ENCODE results near the gene ASB1.

ASB1 gene

GRCh38 chr2:238408615-238409340 lies 17.9 kb upstream of the ASB1 start:
- TF ChIP-seq CTCF (IDR thresholded peaks at IDR 0.05; ENCODE audit: control insufficient read depth, extremely low read depth, insufficient read depth) = no peak
- DNase-seq (ENCODE audit: low read depth) = no peak
- no peak overlapping the region for H3K4me3 ChIP-seq (ENCODE audit: low read depth, low read length)

DNA sequence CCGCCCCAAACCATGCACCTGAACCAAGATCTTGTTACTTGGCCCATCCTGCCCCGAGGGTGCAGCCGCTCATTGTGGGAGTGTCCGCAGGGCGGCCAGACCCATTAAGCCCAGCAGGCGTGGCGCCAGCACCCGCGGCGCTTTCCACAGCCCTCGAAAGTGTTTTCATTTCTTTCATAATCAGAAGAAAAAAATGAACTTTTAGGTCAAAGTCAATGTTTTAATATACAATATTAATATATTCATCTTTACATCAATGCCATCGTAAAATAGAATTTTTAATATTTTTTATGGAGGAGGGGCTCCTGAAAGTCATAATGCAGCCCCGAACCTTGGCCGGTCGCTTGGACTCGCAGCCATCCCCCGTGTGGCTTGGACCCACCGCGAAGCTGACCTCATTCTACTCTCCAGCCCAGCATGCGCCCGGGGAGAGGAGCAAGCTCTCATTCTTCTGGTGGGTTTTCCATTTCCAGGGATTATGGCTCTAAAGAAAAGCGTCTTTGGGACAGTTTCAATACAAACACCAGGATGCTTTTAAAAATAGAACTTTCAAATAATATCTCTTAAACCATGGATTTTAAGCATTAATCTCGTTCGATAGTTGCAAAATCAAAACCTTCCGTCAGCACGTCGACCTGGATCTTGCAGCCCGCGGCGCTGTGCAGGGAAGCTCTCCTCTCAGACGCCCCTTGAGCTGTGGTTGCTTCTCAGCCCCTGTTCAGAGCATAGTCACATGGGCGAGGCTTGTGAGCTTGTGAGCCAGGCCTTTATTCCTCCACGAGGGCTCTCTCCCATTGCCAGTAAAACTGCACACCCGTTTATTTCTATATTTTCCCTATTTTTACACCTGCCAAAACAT lies 17.2 kb upstream of the ASB1 start:
- no peak overlapping the region for H3K4me3 ChIP-seq (ENCODE audit: low read depth, low read length)
- no peak for TF ChIP-seq CTCF (IDR thresholded peaks at IDR 0.05; ENCODE audit: control insufficient read depth, extremely low read depth, insufficient read depth)
- no peak for DNase-seq (ENCODE audit: low read depth)

DNA sequence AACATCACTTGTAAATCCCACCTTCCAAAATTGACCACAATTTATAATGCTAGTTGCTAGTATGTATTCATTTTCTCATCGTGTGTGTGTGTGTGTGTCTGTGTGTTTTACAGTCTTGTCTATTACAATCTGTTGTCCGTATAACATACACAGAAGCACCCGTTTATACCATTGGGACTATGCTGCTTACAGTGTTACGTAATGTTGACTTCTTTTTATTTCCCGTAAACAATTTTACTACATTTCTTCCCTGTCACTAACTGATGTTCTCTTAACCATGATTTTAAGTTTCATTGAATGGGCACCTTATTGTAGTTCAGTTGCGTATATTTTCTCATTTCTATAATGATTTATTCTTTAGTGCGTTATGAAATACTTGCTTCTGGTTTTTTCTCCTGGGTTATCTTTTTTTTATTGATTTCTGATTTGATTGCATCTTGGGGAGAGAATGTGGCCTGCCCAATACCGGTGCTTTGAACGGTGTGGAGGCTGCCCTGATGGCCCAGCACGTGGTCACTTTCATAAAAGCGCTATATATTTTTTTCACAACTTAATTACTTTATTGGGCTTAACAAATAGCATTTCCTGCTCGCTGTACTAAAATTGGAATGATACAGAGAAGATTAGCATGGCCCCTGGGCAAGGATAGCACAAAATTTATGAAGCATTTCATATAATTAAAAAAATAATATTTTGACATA lies 14.5 kb upstream of the ASB1 start:
- no peak for DNase-seq (ENCODE audit: low read depth)
- TF ChIP-seq CTCF (IDR thresholded peaks at IDR 0.05; ENCODE audit: control insufficient read depth, extremely low read depth, insufficient read depth) = no peak
- no peak overlapping the region for H3K4me3 ChIP-seq (ENCODE audit: low read depth, low read length)

DNA sequence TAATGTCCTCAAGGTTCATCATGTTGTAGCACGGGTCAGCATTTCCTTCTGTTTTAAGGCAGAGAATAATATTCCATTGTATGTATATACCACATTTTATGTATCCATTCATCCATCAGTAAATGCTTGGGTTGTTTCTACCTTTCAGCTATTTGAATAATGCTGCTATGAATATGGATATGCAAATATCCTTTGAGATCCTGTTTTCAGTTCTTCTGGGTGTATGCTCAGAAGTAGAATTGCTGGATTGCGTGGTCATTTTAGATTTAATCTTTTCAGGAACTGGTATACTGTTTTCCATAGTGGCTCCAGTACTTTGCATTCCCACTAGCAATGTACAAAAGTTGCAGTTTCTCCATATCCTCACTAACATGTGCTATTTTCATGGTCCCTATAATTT lies 13.4 kb upstream of the ASB1 start:
- DNase-seq (ENCODE audit: low read depth) = no peak
- no peak overlapping the region for H3K4me3 ChIP-seq (ENCODE audit: low read depth, low read length)
- TF ChIP-seq CTCF (IDR thresholded peaks at IDR 0.05; ENCODE audit: control insufficient read depth, extremely low read depth, insufficient read depth) = no peak

DNA sequence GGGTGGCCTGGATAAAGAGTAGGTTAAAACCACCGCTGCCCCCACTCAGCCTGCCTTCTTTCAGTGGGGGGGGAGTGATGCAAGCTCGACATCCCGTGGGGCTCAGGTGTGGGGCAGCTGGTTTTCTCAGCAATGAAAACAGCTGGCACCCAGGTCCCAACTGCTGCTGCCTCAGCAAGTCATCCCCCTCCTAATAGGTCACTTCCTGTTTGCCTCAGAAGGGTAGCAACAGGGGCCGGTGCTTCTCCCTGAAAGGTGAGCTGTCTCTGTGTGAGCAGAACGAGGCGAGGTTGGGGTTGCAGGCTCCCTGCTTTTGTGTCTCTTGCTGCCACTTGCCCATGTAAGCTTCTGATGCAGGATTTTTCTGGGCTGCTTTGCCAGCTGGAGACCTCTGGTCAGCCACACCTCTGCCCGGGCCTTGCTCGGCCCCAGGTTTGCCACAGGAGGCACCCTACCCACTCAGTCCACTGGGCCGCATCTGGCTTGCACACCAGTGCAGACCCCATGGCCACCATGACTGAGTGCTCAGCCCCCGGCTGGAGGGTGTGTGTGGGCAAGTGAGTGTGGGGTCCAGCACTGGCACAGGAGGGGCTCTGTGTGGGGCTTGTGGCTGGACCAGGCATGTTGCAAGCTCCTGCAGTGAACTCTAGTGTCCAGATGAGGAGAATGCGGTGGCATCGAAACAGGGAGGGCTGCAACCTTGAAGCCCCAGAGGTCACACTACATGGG lies 11.5 kb upstream of the ASB1 start:
- no peak for DNase-seq (ENCODE audit: low read depth)
- TF ChIP-seq CTCF (IDR thresholded peaks at IDR 0.05; ENCODE audit: control insufficient read depth, extremely low read depth, insufficient read depth) = no peak
- no peak overlapping the region for H3K4me3 ChIP-seq (ENCODE audit: low read depth, low read length)

GRCh38 chr2:238415893-238416292 lies 10.8 kb upstream of the ASB1 start:
- no peak for TF ChIP-seq CTCF (IDR thresholded peaks at IDR 0.05; ENCODE audit: control insufficient read depth, extremely low read depth, insufficient read depth)
- no peak overlapping the region for H3K4me3 ChIP-seq (ENCODE audit: low read depth, low read length)
- no peak for DNase-seq (ENCODE audit: low read depth)
